ENCODE data around the gene C1orf122.

C1orf122 gene

DNA sequence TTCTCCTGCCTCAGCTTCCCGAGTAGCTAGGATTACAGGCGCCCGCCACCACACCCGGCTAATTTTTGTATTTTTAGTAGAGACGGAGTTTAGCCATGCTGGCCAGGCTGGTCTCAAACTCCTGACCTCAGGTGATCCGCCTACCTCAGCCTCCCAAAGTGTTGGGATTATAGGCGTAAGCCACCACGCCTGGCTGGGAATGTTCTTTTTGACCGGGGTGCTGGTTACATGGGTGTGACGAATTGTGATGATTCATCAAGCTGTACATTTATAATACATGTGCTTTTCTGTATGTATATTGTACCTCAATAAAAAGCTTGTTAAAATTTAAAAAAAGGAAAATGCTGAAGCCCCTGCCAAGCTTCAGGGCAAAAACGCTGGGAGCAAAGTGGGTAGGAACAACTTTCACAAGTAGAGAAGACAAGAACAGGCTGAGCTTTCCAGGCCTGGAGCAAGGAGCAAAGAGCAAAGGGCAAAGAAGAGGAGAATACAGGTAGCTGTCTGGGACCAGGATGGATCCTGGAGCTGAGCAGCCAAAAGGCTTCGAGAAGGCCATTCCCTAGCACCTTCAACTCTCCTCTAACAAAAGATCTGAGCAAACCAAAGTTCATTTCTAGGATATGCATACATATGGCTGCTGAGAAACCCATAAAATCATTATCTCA lies 21.0 kb downstream of the C1orf122 start:
- no peak for DNase-seq (ENCODE audit: low read depth)
- TF ChIP-seq, protein P1, sequence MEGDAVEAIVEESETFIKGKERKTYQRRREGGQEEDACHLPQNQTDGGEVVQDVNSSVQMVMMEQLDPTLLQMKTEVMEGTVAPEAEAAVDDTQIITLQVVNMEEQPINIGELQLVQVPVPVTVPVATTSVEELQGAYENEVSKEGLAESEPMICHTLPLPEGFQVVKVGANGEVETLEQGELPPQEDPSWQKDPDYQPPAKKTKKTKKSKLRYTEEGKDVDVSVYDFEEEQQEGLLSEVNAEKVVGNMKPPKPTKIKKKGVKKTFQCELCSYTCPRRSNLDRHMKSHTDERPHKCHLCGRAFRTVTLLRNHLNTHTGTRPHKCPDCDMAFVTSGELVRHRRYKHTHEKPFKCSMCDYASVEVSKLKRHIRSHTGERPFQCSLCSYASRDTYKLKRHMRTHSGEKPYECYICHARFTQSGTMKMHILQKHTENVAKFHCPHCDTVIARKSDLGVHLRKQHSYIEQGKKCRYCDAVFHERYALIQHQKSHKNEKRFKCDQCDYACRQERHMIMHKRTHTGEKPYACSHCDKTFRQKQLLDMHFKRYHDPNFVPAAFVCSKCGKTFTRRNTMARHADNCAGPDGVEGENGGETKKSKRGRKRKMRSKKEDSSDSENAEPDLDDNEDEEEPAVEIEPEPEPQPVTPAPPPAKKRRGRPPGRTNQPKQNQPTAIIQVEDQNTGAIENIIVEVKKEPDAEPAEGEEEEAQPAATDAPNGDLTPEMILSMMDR (IDR thresholded peaks at IDR 0.05; ENCODE audit: control insufficient read depth, insufficient read depth, low read depth, low read length, missing control alignments): no peak
- no peak overlapping the region for H3K4me3 ChIP-seq (ENCODE audit: control insufficient read depth, low read depth, low read length)

DNA sequence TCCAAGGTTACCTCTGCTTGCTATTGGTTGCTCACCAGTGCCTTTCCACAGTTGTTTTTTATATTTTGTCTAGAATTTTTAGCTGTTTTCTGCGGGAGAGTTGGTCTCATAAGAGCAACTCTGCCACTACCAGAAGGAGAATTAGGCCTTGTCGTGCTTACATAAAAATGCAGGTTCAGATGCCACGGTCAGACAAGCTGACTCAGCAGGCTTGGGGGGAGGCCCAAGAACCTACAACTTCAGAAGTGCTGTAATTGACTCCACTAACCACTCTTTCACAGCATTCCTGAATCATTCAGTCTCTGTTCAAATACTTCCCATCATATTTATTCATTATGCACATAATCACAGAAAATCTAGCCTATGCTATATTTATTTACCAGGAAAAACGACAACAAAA lies 23.5 kb downstream of the C1orf122 start:
- no peak overlapping the region for H3K4me3 ChIP-seq (ENCODE audit: control insufficient read depth, low read depth, low read length)
- no peak for DNase-seq (ENCODE audit: low read depth)
- TF ChIP-seq, protein P1 (IDR thresholded peaks at IDR 0.05; ENCODE audit: control insufficient read depth, insufficient read depth, low read depth, low read length, missing control alignments): no peak

DNA sequence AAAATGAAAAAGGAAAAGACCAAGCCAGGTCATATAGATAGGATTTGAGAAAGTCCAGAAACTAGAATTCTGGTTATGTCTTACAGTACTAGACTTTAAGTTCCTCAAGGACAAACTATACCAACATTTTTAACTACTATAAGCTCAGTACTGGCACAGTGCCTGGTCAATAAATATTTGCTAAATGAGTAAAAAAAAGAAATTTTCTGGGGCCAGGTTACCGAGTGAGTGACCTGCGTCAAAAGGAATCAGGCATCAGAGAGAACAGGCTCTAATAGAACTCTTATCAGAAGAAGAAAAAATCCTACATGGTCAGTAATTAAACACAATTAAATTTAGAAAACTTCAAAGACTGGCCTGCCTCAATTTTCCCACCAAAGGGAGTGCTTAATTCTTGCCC lies 24.2 kb downstream of the C1orf122 start:
- H3K4me3 ChIP-seq (ENCODE audit: control insufficient read depth, low read depth, low read length): no peak overlapping the region
- DNase-seq (ENCODE audit: low read depth): no peak
- TF ChIP-seq, protein P1 (IDR thresholded peaks at IDR 0.05; ENCODE audit: control insufficient read depth, insufficient read depth, low read depth, low read length, missing control alignments): no peak

DNA sequence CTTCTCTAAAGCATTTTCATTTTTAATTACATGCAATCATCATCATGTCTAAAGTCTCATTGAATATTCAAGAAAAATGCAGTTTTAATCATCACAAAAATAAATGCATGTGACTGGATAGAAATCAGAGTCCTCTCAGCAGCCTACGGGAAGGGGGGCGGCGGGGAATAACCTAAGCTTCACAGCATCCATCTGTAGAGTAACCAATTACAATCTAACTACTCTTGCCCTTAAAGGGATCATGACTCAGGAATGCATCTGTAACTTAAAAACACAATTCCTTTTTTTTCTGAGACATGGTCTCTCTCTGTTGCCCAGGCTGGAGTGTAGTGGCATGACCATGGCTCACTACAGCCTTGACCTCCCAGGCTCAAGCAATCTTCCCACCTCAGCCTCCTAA lies 29.2 kb downstream of the C1orf122 start:
- H3K4me3 ChIP-seq (ENCODE audit: control insufficient read depth, low read depth, low read length): no peak overlapping the region
- DNase-seq (ENCODE audit: low read depth): no peak
- TF ChIP-seq, protein P1 (IDR thresholded peaks at IDR 0.05; ENCODE audit: control insufficient read depth, insufficient read depth, low read depth, low read length, missing control alignments): no peak

DNA sequence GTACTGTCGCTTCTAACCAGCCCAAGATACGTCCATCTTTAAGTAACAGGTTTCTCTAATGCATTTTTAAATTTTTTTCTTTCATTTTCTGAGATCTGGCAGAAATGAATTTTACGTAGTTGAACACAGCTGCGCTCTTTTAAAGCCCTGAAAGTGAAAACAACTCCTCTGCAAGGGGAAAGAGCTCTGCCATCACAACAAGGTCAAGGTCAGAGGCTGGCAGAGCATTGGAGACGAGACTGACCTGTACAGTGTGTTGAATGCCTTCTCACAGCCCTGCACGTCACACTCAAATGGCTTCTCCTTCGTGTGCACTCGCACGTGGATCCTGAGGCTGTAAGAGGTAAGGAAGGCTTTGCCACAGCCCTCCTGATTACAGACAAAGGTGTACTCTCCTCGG lies 32.1 kb downstream of the C1orf122 start:
- TF ChIP-seq, protein P1 (IDR thresholded peaks at IDR 0.05; ENCODE audit: control insufficient read depth, insufficient read depth, low read depth, low read length, missing control alignments): no peak
- no peak for DNase-seq (ENCODE audit: low read depth)
- H3K4me3 ChIP-seq (ENCODE audit: control insufficient read depth, low read depth, low read length): no peak overlapping the region

DNA sequence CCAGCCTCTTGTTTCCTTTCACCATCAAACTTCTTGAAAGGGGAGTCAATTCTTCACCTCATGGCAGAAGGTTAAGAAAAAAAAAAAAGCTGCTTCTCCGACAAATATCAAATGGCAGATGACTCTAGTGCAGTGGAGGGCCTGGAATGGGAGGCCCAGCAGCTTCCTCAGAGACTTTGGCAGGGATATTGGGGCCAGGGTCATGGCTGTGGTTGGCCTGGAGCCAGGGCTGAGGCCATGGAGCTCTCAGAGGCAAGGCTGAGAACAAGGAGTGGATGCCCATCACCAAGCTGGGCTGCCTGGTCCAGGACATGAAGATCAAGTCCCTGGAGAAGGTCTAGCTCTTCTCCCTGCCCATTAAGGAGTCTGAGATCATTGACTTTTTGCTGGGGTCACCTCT lies 33.1 kb downstream of the C1orf122 start:
- no peak overlapping the region for H3K4me3 ChIP-seq (ENCODE audit: control insufficient read depth, low read depth, low read length)
- TF ChIP-seq, protein P1 (IDR thresholded peaks at IDR 0.05; ENCODE audit: control insufficient read depth, insufficient read depth, low read depth, low read length, missing control alignments): no peak
- DNase-seq (ENCODE audit: low read depth): no peak

Measured in AG09309 (cell line).